ENCODE data around the gene ASPSCR1. TPM values are rescaled to one million over a fixed set of nuclear protein-coding genes. Genes with fewer than 3 reads are reported as not detected.

ASPSCR1 gene
- total and polyA plus RNA-seq, 2 of the 13 experiments (the other 11 are each of a cell fraction or from before 2014, with no cell fraction given): 274 to 314 TPM

DNA sequence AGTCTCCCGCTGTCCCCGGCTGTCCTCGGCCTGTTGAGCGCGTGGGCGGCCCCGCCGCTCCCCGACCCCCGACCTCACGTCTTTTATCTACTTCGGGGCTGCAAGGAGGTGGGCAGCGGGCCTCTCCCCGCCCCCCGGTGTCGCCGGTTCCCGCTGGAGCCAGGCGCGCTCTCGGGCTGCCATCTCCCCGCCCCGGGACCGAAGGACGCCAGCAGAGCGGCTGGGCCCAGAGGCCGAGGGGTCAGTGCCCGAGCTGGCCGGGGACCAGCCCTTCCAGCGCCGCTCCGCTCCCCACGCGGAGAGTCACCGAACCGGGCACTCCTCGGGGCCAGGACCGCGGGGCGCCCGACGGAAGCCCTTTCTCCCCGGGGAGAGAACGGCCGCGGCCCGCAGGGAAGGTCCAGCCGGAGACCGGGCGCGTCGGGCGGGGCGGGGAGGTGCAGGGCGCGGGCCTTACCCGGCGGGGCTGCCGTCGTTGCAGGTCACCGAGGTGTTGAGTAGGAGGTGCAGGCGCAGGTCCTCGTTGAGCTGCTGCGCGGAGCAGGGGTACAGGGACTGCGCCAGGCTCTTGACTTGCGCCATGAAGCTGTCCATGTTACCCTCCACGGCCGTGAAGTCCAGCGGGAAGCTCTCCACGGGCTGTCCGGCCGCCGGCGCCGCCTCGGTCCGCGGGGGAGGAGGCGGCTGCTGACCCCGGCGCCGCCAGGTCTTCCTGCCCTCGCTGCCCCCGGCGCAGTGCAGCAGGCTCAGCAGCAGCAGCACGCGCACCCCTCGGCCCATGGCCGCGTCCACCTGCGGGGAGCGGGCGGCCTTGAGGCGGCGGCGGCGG, 17.1 kb upstream of the ASPSCR1 start (continued):
- 0 out of 2 replicates have a peak, but pooled peaks have one; percentile 43 for TF ChIP-seq KMT2A (CRISPR knock-in tag; IDR thresholded peaks at IDR 0.05)

DNA sequence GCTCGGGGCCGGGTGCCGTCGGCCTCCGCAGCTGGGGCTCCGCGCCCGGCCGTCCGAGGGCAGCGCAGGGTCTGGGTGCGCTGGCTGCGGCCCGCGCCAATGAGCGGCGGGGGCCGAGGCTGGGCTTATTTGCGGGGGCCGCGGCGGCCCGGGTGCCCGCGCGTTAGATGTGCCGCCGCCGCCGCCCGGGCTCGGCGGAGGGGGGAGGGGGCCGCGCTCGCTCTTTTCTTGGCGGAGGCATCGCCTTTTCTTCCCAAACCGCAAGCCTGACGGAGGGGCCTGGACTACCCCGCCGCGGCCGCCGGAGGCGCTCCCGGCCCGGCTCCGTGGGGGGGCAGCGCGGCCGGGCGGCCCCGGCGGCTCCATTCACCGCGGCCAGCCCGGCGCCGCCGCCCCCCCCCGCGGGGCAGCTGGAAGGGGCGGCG, 16.3 kb upstream of the ASPSCR1 start, which contains the start of gene NOTUM:
Gene NOTUM (minus strand): TSS at position 101 of the 425 bp plus-strand sequence. CDS start 278 bp downstream, outside the sequence.
- POLR2A ChIA-PET: interaction anchor here (2.2 to 7.0 kb wide), 12 partner anchors 9 to 76 kb away, joined by 10 to 406 read pairs (median 18); partner anchors contain the start of genes ASPSCR1, CENPX, DCXR and LRRC45
- no CpG with 5 or more reads among the region's 65 CpGs for WGBS (ENCODE audit: low lambda C conversion rate)
- ATAC-seq: peak; percentile 16
- TF ChIP-seq ATM (IDR thresholded peaks at IDR 0.05; ENCODE audit: borderline replicate concordance): no peak
- TF ChIP-seq ZNF788 (CRISPR knock-in tag; IDR thresholded peaks at IDR 0.05; ENCODE audit: borderline replicate concordance): no peak
- TF ChIP-seq IKZF4 (CRISPR knock-in tag; IDR thresholded peaks at IDR 0.05; ENCODE audit: borderline replicate concordance, low read depth, not compliant biosample characterization): no peak
- peak; percentile 17 for TF ChIP-seq AGO1 (IDR thresholded peaks at IDR 0.05; ENCODE audit: low read depth, low read length, poor library complexity, severe bottlenecking)
- TF ChIP-seq POLR2G (IDR thresholded peaks at IDR 0.05; ENCODE audit: low read depth, low read length): 0 out of 2 replicates have a peak, but pooled peaks have one; percentile 24
- no peak for TF ChIP-seq NCOA2 (CRISPR knock-in tag; IDR thresholded peaks at IDR 0.05)
- no peak for TF ChIP-seq SMARCE1 (IDR thresholded peaks at IDR 0.05; ENCODE audit: borderline replicate concordance)
- TF ChIP-seq ZNF44 (CRISPR knock-in tag; IDR thresholded peaks at IDR 0.05): no peak
- no peak for TF ChIP-seq ZNF547 (CRISPR knock-in tag; IDR thresholded peaks at IDR 0.05)
- peak; percentile 83 for TF ChIP-seq MAZ (IDR thresholded peaks at IDR 0.05; ENCODE audit: borderline replicate concordance, low read depth, low read length)
- TF ChIP-seq MAZ (CRISPR knock-in tag; IDR thresholded peaks at IDR 0.05; ENCODE audit: low read depth): peak; percentile 30; the same call in 1 of the 2 replicates
- peak; percentile 2; the same call in 1 of the 2 replicates for TF ChIP-seq FOXO1 (CRISPR knock-in tag; IDR thresholded peaks at IDR 0.05)
- peak; percentile 83 for TF ChIP-seq ZNF281 (CRISPR knock-in tag; IDR thresholded peaks at IDR 0.05; ENCODE audit: borderline replicate concordance)
- TF ChIP-seq, protein P1, sequence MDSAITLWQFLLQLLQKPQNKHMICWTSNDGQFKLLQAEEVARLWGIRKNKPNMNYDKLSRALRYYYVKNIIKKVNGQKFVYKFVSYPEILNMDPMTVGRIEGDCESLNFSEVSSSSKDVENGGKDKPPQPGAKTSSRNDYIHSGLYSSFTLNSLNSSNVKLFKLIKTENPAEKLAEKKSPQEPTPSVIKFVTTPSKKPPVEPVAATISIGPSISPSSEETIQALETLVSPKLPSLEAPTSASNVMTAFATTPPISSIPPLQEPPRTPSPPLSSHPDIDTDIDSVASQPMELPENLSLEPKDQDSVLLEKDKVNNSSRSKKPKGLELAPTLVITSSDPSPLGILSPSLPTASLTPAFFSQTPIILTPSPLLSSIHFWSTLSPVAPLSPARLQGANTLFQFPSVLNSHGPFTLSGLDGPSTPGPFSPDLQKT (CRISPR knock-in tag; IDR thresholded peaks at IDR 0.05; ENCODE audit: borderline replicate concordance): no peak
- no peak for TF ChIP-seq MTA1 (CRISPR knock-in tag; IDR thresholded peaks at IDR 0.05; ENCODE audit: borderline replicate concordance)
- no peak for TF ChIP-seq EEA1 (CRISPR knock-in tag; IDR thresholded peaks at IDR 0.05; ENCODE audit: borderline replicate concordance)

More for the DNA sequence above, 16.3 kb upstream of the ASPSCR1 start, which contains the start of gene NOTUM:
- FAIRE-seq (no peak), DNase-seq (ENCODE audit: low spot score) (peak; percentile 79)
- Histone ChIP-seq H3K36me3 (replicated peaks in 1 of 2; ENCODE audit: control insufficient read depth in 1 of 2, insufficient read depth in 2 of 2, low read length in 2 of 2) (peaks cover 22 to 34% of the 10 kb centered on the region in 2 experiments), H3K4me1 (ENCODE audit: insufficient read depth, low read length) (peaks cover 73% of the 10 kb centered on the region), H4K20me1 (ENCODE audit: insufficient read depth, low read length) (peaks cover 21% of the 10 kb centered on the region), H3K4me2 (ENCODE audit: low read depth, low read length) (peak within 1 kb of the TSS; percentile 99), H3K9ac (ENCODE audit: insufficient read depth, low read depth, low read length) (peak within 1 kb of the TSS; percentile 99), H3K9me3 (ENCODE audit: low read length) (no peaks in the 10 kb centered on the region), H3K4me3 (replicated peaks in 1 of 3; ENCODE audit: insufficient read depth in 1 of 3, low read depth in 2 of 3, low read length in 3 of 3) (peak within 1 kb of the TSS; percentile 95 to 97 (median 96)), H3K27ac (ENCODE audit: extremely low read length, insufficient read depth, low read length) (peak within 1 kb of the TSS; percentile 86), H3K79me2 (ENCODE audit: insufficient read depth, low read length) (peaks cover 61% of the 10 kb centered on the region), H2AFZ (ENCODE audit: low read length) (no peak within 1 kb of the TSS), H3K27me3 (ENCODE audit: control insufficient read depth in 1 of 2, insufficient read depth in 2 of 2, low read length in 2 of 2) (no peaks in the 10 kb centered on the region; a peak in 1 of 5 replicates)
- in situ Hi-C loops (cut with HindIII; ENCODE audit: extremely low pct_ligation_motif_present, low pct_unique_long_range_greater_than_20kb): no loop called here
- CTCF ChIA-PET (ENCODE audit: low intra/inter-chr PET ratio, low total read pairs): interaction anchor here (3.6 to 4.7 kb wide), 5 partner anchors 17 to 59 kb away, joined by 25 to 181 read pairs (median 33); partner anchors contain the start of genes ASPSCR1, CENPX and LRRC45
- intact Hi-C loops (cut with micrococcal nuclease; ENCODE audit: unreplicated experiment): loop anchor here (2.0 kb wide), 1 partner anchor 34 kb away; no protein-coding TSS in a partner anchor
- BruUV-seq (replicated peaks): no TSS peak
